H1 (cell line): ENCODE measurements around the gene SYF2. TPM values are rescaled to one million over a fixed set of nuclear protein-coding genes. Genes with fewer than 3 reads are reported as not detected.
"Not testable (repeated sequence)": the region's sequence is repeated elsewhere in the genome, so short reads cannot be mapped to it uniquely, and the experiment has no call there.

Source experiments
- CTCF ChIA-PET: fragments of 300-600 bp; sonication (Branson Sonifier 250); formaldehyde crosslinking; loops from one replicate; lab custom pipeline; 2021; ENCODE audit not compliant: partially characterized antibody; lab: Charles Lee
- POLR2A ChIA-PET: fragments of 300-600 bp; sonication (Branson Sonifier 250); formaldehyde crosslinking; loops from one replicate; lab custom pipeline; 2021; ENCODE audit warnings: inconsistent platforms; ENCODE audit not compliant: partially characterized antibody; lab: Charles Lee
- DNase-seq, 2 experiments: peaks; one replicate each; pipeline versions ENCODE4 v3.0.0 to v3.0.0-alpha.2; 2010 to 2022; ENCODE audit warnings: low spot score in 2 of 2, low read depth in 1 of 2, mixed read lengths in 1 of 2
- FAIRE-seq: peaks from 2 replicates; lab custom pipeline; 2011; peaks lifted over from hg19 to GRCh38; lab: Jason Lieb, UNC
- H2AFZ ChIP-seq: 2 replicates; pipeline ENCODE4 v1.8.1; 2012; ENCODE audit warnings: low read length, inconsistent platforms
- H2AK5ac ChIP-seq: 2 replicates; pipeline ENCODE4 v1.6.1; 2013; ENCODE audit warnings: low read depth, low read length
- H2BK120ac ChIP-seq: replicated peaks from 2 replicates; pipeline ENCODE3; 2013; ENCODE audit warnings: low read depth, low read length, inconsistent platforms
- H2BK12ac ChIP-seq: 2 replicates; pipeline ENCODE4 v1.6.1; 2013; ENCODE audit warnings: low read depth, low read length
- H2BK15ac ChIP-seq: 2 replicates; pipeline ENCODE4 v1.6.1; 2013; ENCODE audit warnings: low read length
- H2BK20ac ChIP-seq: 2 replicates; pipeline ENCODE4 v1.6.1; 2013; ENCODE audit warnings: low read length
- H2BK5ac ChIP-seq: 2 replicates; pipeline ENCODE4 v1.6.1; 2013; ENCODE audit warnings: low read depth, low read length
- H3K14ac ChIP-seq: 2 replicates; pipeline ENCODE4 v1.6.1; 2013; ENCODE audit warnings: inconsistent platforms; ENCODE audit not compliant: insufficient read length
- H3K18ac ChIP-seq: 2 replicates; pipeline ENCODE4 v1.6.1; 2013; ENCODE audit warnings: low read length; ENCODE audit errors: extremely low read depth
- H3K23ac ChIP-seq: 2 replicates; pipeline ENCODE4 v1.6.1; 2013; ENCODE audit warnings: inconsistent platforms; ENCODE audit not compliant: insufficient read length
- H3K23me2 ChIP-seq: 2 replicates; pipeline ENCODE4 v1.6.1; 2013; ENCODE audit warnings: low read depth, low read length
- H3K27ac ChIP-seq: 2 replicates; pipeline ENCODE4 v1.6.1; 2011; ENCODE audit warnings: low read depth, low read length, inconsistent platforms
- H3K27me3 ChIP-seq, 4 experiments: replicated peaks in 1 of 4; 1 replicate in 1 of 4; 2 replicates in 3 of 4; pipeline versions ENCODE4 v1.6.1 to v1.8.1; 2011 to 2013; ENCODE audit warnings: low read length in 3 of 4, mild to moderate bottlenecking in 3 of 4, inconsistent platforms in 2 of 4, mixed read lengths in 2 of 4, moderate library complexity in 1 of 4; ENCODE audit not compliant: control insufficient read depth in 3 of 4, insufficient read depth in 3 of 4; ENCODE audit errors: extremely low read depth in 1 of 4
- H3K36me3 ChIP-seq, 4 experiments: 2 replicates each; pipeline versions ENCODE4 v1.6.1 to v1.8.1; 2011 to 2013; ENCODE audit warnings: mild to moderate bottlenecking in 4 of 4, low read length in 3 of 4, moderate library complexity in 2 of 4, control low read depth in 1 of 4, inconsistent platforms in 1 of 4; ENCODE audit not compliant: insufficient read depth in 4 of 4, control insufficient read depth in 2 of 4
- H3K4ac ChIP-seq: replicated peaks from 2 replicates; pipeline ENCODE3; 2013; ENCODE audit warnings: low read length, low read depth, mixed read lengths, inconsistent platforms; ENCODE audit not compliant: insufficient read length
- H3K4me1 ChIP-seq, 4 experiments: replicated peaks in 1 of 4; 1 replicate in 1 of 4; 2 replicates in 3 of 4; pipeline versions ENCODE4 v1.6.1 to v1.8.1; 2011 to 2013; ENCODE audit warnings: low read length in 3 of 4, inconsistent platforms in 2 of 4, mixed read lengths in 1 of 4; ENCODE audit not compliant: insufficient read depth in 4 of 4, control insufficient read depth in 3 of 4
- H3K4me2 ChIP-seq, 2 experiments: 2 replicates each; pipeline versions ENCODE4 v1.6.1 to v1.8.1; 2011 to 2013; ENCODE audit warnings: low read depth in 2 of 2, low read length in 2 of 2, control low read depth in 1 of 2, inconsistent platforms in 1 of 2, mild to moderate bottlenecking in 1 of 2; ENCODE audit not compliant: insufficient read depth in 1 of 2
- H3K4me3 ChIP-seq, 4 experiments: fragments of 200-600, 300-600 bp in 1 of 4; sonication (generic), shearing (Covaris generic), sonication (Bioruptor Twin) in 1 of 4; 2 replicates each; pipeline versions ENCODE4 v1.5.1 to v1.8.1; 2011 to 2016; ENCODE audit warnings: low read length in 4 of 4, low read depth in 3 of 4, control low read depth in 2 of 4, inconsistent platforms in 2 of 4, mild to moderate bottlenecking in 2 of 4, mixed read lengths in 1 of 4, moderate library complexity in 1 of 4; ENCODE audit not compliant: insufficient read depth in 2 of 4; ENCODE audit errors: extremely low read depth in 1 of 4
- H3K56ac ChIP-seq: replicated peaks from 2 replicates; pipeline ENCODE3; 2013; ENCODE audit warnings: low read depth, mild to moderate bottlenecking, mixed read lengths, low read length, inconsistent platforms; ENCODE audit not compliant: insufficient read length
- H3K79me1 ChIP-seq: 2 replicates; pipeline ENCODE4 v1.6.1; 2013; ENCODE audit warnings: low read depth, low read length, control low read depth
- H3K79me2 ChIP-seq, 2 experiments: 2 replicates each; pipeline versions ENCODE4 v1.6.1 to v1.8.1; 2012 to 2013; ENCODE audit warnings: low read length in 2 of 2, mild to moderate bottlenecking in 2 of 2, inconsistent platforms in 1 of 2; ENCODE audit not compliant: insufficient read depth in 2 of 2, control insufficient read depth in 1 of 2
- H3K9ac ChIP-seq, 4 experiments: replicated peaks in 1 of 4; 1 replicate in 1 of 4; 2 replicates in 3 of 4; pipeline versions ENCODE4 v1.6.1 to v1.8.1; 2011 to 2013; ENCODE audit warnings: low read depth in 3 of 4, low read length in 3 of 4, control low read depth in 2 of 4, mild to moderate bottlenecking in 2 of 4, moderate library complexity in 2 of 4, inconsistent platforms in 1 of 4; ENCODE audit errors: extremely low read depth in 1 of 4
- H3K9me3 ChIP-seq, 2 experiments: 2 replicates each; pipeline versions ENCODE4 v1.6.1 to v1.8.1; 2012 to 2013; ENCODE audit warnings: mild to moderate bottlenecking in 2 of 2, moderate library complexity in 2 of 2, control low read depth in 1 of 2, inconsistent platforms in 1 of 2, low read depth in 1 of 2, low read length in 1 of 2, mixed read lengths in 1 of 2; ENCODE audit not compliant: insufficient read depth in 2 of 2
- H4K20me1 ChIP-seq, 2 experiments: replicated peaks in 1 of 2; 2 replicates each; pipeline versions ENCODE3 to v1.8.1; 2011 to 2013; ENCODE audit warnings: inconsistent platforms in 2 of 2, low read length in 2 of 2, mild to moderate bottlenecking in 1 of 2; ENCODE audit not compliant: insufficient read depth in 2 of 2, control insufficient read depth in 1 of 2
- H4K5ac ChIP-seq: 2 replicates; pipeline ENCODE4 v1.6.1; 2013; ENCODE audit warnings: low read length, low read depth, mixed read lengths, inconsistent platforms; ENCODE audit not compliant: insufficient read length
- H4K8ac ChIP-seq: 2 replicates; pipeline ENCODE4 v1.8.0; 2013; ENCODE audit warnings: mild to moderate bottlenecking, moderate library complexity, low read length, inconsistent platforms; ENCODE audit not compliant: insufficient read depth; ENCODE audit errors: extremely low read depth
- H4K91ac ChIP-seq: replicated peaks from 2 replicates; pipeline ENCODE3; 2013; ENCODE audit warnings: low read length, mixed read lengths, inconsistent platforms; ENCODE audit not compliant: insufficient read length
- WGBS, 2 experiments: shearing (Covaris generic) in 1 of 2; methylation state at CpG; one replicate each; pipeline versions ENCODE4 v1.1.6 to v1.1.7; 2013 to 2015; ENCODE audit warnings: low lambda C conversion rate in 2 of 2, mixed read lengths in 2 of 2, inconsistent platforms in 1 of 2, low coverage in 1 of 2, missing lambda C conversion rate in 1 of 2; ENCODE audit not compliant: insufficient replicate concordance in 2 of 2, insufficient coverage in 1 of 2, insufficient read length in 1 of 2; ENCODE audit errors: extremely low coverage in 1 of 2, missing lambda C conversion rate in 1 of 2; 5-methylcytosine and 5-hydroxymethylcytosine counted together
- polyA plus RNA-seq, 7 experiments: library from polyadenylated mRNA; depleted of rRNA in 3 of 7; stranded (reverse) in 5 of 7; unstranded in 2 of 7; fragments of >200 nt in 5 of 7; fragments of 200-250 nt in 2 of 7; gene quantifications; 1 replicate in 5 of 7; 2 replicates in 1 of 7; 4 replicates in 1 of 7; pipeline versions ENCODE4 v1.2.1 to v1.2.3, GENCODE V29; 2011 to 2013; ENCODE audit warnings: missing spikeins in 2 of 7, mixed read lengths in 2 of 7
- total RNA-seq: library from RNA; stranded (reverse); fragmentation: NEBNext Ultra II Directional; extraction: Animal tissue kit (Norgen Biotek cat#: 25700); gene quantifications from 2 replicates; pipeline ENCODE4 v1.2.1, GENCODE V29; 2021

SYF2 gene
- total and polyA plus RNA-seq, 2 of the 8 experiments (the other 6 are each of a cell fraction or from before 2014, with no cell fraction given), result 7.5 to 33.0 TPM

DNA sequence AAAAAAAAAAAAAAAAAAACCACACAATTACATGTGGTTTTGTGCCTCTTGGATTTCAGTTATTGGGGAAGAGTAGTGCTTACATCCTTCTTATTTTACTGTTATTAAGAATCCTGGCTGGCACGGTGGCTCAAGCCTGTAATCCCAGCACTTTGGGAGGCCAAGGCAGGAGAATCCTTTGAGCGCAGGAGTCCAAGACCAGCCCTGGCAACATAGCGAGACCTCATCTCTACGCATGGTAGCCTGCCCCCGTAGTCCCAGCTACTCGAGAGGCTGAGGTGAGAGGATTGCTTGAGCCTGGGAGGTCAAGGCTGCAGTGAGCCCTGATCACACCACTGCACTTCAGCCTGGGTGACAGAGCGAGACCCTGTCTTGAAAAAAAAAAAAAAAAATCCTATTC lies 4.0 kb upstream of the SYF2 start:
- H2BK12ac ChIP-seq, H4K20me1 ChIP-seq, H3K36me3 ChIP-seq, H4K91ac ChIP-seq, H2BK5ac ChIP-seq, H3K27ac ChIP-seq, H3K23me2 ChIP-seq, H3K23ac ChIP-seq, H3K9me3 ChIP-seq, H3K9ac ChIP-seq, H3K4ac ChIP-seq, H4K5ac ChIP-seq, H3K18ac ChIP-seq, H2BK15ac ChIP-seq, DNase-seq, H3K4me3 ChIP-seq, H3K14ac ChIP-seq, H2AFZ ChIP-seq, FAIRE-seq, H2BK20ac ChIP-seq, H3K4me1 ChIP-seq, H2BK120ac ChIP-seq, H4K8ac ChIP-seq, H3K27me3 ChIP-seq, CTCF ChIA-PET, H3K4me2 ChIP-seq, H3K56ac ChIP-seq, H3K79me1 ChIP-seq, H2AK5ac ChIP-seq: not testable (repeated sequence)
- H3K79me2 ChIP-seq, result peaks cover 0 to 23% of the 10 kb centered on the region in 2 experiments; a peak in 2 of 4 replicates
- POLR2A ChIA-PET, result interaction anchor here (1.1 to 1.2 kb wide), 2 partner anchors 10 to 17 kb away, joined by 3 to 5 read pairs; no protein-coding TSS in a partner anchor
- 93% methylated on average over 7 of the region's 7 CpGs; no CpG with 5 or more reads in 1 of the 2 experiments for WGBS, 2 experiments

- WGBS, 2 experiments, result 93% methylated on average over 10 of the region's 10 CpGs; no CpG with 5 or more reads in 1 of the 2 experiments
- POLR2A ChIA-PET, H2BK120ac ChIP-seq: not testable (repeated sequence)
These were observed 3.1 kb upstream of the SYF2 start for GRCh38 chr1:25235411-25235810.

More at GRCh38 chr1:25235411-25235810, 3.1 kb upstream of the SYF2 start:
- FAIRE-seq, H3K9ac ChIP-seq, H4K8ac ChIP-seq, H3K23ac ChIP-seq, CTCF ChIA-PET, H2AK5ac ChIP-seq, H3K36me3 ChIP-seq, H2BK5ac ChIP-seq, H2BK15ac ChIP-seq, H3K14ac ChIP-seq, H4K20me1 ChIP-seq, H3K27ac ChIP-seq, H3K4ac ChIP-seq, H3K4me2 ChIP-seq, H3K9me3 ChIP-seq, H3K23me2 ChIP-seq, H3K27me3 ChIP-seq, H4K91ac ChIP-seq, DNase-seq, H2BK20ac ChIP-seq, H3K4me3 ChIP-seq, H4K5ac ChIP-seq, H3K56ac ChIP-seq, H3K18ac ChIP-seq, H2AFZ ChIP-seq, H3K4me1 ChIP-seq, H2BK12ac ChIP-seq, H3K79me1 ChIP-seq: not testable (repeated sequence)
- peaks cover 0 to 26% of the 10 kb centered on the region in 2 experiments; a peak in 2 of 4 replicates for H3K79me2 ChIP-seq
